Natural killer cell (primary cell): ENCODE results near the gene LRRC56. TPM values are rescaled to one million over a fixed set of nuclear protein-coding genes. Genes with fewer than 3 reads are reported as not detected.

Experiments used
- ATAC-seq, 3 donors: fragments of 150-1000 bp in 2 of 3; fragments of 200-7000 bp in 1 of 3; cut with Tn5 transposase; 1 replicate in 1 of 3; 2 replicates in 2 of 3; pipeline ENCODE4 v1.10.0; 2021; ENCODE audit warnings: mild to moderate bottlenecking in 2 of 3, moderate library complexity in 2 of 3
- DNase-seq, 2 donors: peaks; one replicate each; pipeline versions ENCODE4 v3.0.0 to v3.0.0-alpha.2; 2013 to 2021; ENCODE audit warnings: mixed read lengths in 1 of 2
- H3K27ac ChIP-seq: one replicate; pipeline ENCODE4 v1.5.1; 2013; ENCODE audit warnings: mild to moderate bottlenecking, low read length
- H3K27me3 ChIP-seq: one replicate; pipeline ENCODE4 v1.6.1; 2013; ENCODE audit warnings: low read length; ENCODE audit not compliant: control insufficient read depth, insufficient read depth
- H3K36me3 ChIP-seq: one replicate; pipeline ENCODE4 v1.6.1; 2013; ENCODE audit warnings: low read length; ENCODE audit not compliant: control insufficient read depth, insufficient read depth
- H3K4me1 ChIP-seq: one replicate; pipeline ENCODE4 v1.6.1; 2013; ENCODE audit warnings: low read length; ENCODE audit not compliant: control insufficient read depth, insufficient read depth
- H3K4me3 ChIP-seq: one replicate; pipeline ENCODE4 v1.5.1; 2013; ENCODE audit warnings: low read length
- H3K9me3 ChIP-seq: one replicate; pipeline ENCODE4 v1.6.1; 2013; ENCODE audit warnings: low read length; ENCODE audit not compliant: control insufficient read depth, insufficient read depth
- H3K27ac Mint-ChIP-seq, 2 donors: one replicate each; pipeline ENCODE4 v1.8.0; 2022; ENCODE audit warnings: mild to moderate bottlenecking in 2 of 2, mixed read lengths in 2 of 2, moderate library complexity in 1 of 2
- H3K27me3 Mint-ChIP-seq, 2 donors: one replicate each; pipeline ENCODE4 v1.8.0; 2022; ENCODE audit warnings: low read depth in 2 of 2, mixed read lengths in 2 of 2
- H3K36me3 Mint-ChIP-seq: one replicate; pipeline ENCODE4 v1.8.0; 2022; ENCODE audit warnings: mixed read lengths
- H3K4me1 Mint-ChIP-seq, 2 donors: one replicate each; pipeline ENCODE4 v1.8.0; 2022; ENCODE audit warnings: mixed read lengths in 2 of 2
- H3K4me3 Mint-ChIP-seq: one replicate; pipeline ENCODE4 v1.8.0; 2022; ENCODE audit warnings: mild to moderate bottlenecking, moderate library complexity, mixed read lengths
- H3K9me3 Mint-ChIP-seq, 2 donors: one replicate each; pipeline ENCODE4 v1.8.0; 2022; ENCODE audit warnings: mixed read lengths in 2 of 2
- CTCF ChIP-seq: fragments of 200-600 bp; IDR thresholded peaks from one replicate; pipeline ENCODE4 v1.8.0; 2022; ENCODE audit warnings: antibody characterized with exemption
- WGBS: methylation state at CpG from one replicate; pipeline ENCODE4 v1.1.7; 2013; ENCODE audit warnings: missing lambda C conversion rate; ENCODE audit not compliant: insufficient coverage; 5-methylcytosine and 5-hydroxymethylcytosine counted together
- intact Hi-C: fragments of 100-400 bp; cut with micrococcal nuclease; formaldehyde crosslinking; loops from one replicate; pipeline ENCODE4 v1.14.2; 2022
- total RNA-seq, 4 donors: library from RNA; stranded (reverse); fragments of 120-200 nt in 1 of 4; gene quantifications; one replicate each; pipeline versions ENCODE4 v1.2.3 to v1.2.4, GENCODE V29; 2013 to 2022

Gene LRRC56
- total RNA-seq, 3 donors from 2014 or later (not counting 1 experiment from before 2014, with no cell fraction given) = 1.5 to 2.4 (median 2.2) TPM

- intact Hi-C loops = no loop called here
- Histone ChIP-seq H3K4me3 (peak overlapping the region; percentile 52), H3K9me3 (no peaks in the 10 kb centered on the region), H3K27ac (peak overlapping the region; percentile 95), H3K36me3 (peaks cover 3% of the 10 kb centered on the region), H3K4me1 (peaks cover 37% of the 10 kb centered on the region), H3K27me3 (no peaks in the 10 kb centered on the region)
- no peaks in the 10 kb centered on the region for H3K27me3 Mint-ChIP-seq
- H3K9me3 Mint-ChIP-seq = no peaks in the 10 kb centered on the region
- DNase-seq (no peak), ATAC-seq (no peak)
- 38% methylated on average over 19 of the region's 19 CpGs for WGBS
- peak overlapping the region; percentile 81 for H3K4me3 Mint-ChIP-seq
- H3K27ac Mint-ChIP-seq = peak overlapping the region; percentile 75 to 92
- TF ChIP-seq CTCF = no peak
- H3K36me3 Mint-ChIP-seq = no peaks in the 10 kb centered on the region
- peaks cover 0 to 25% of the 10 kb centered on the region in 2 donors for H3K4me1 Mint-ChIP-seq
Measured at GRCh38 chr11:537622-538430, 499 bp downstream of the LRRC56 start.

GRCh38 chr11:538431-539051 lies 1.2 kb downstream of the LRRC56 start:
- peaks cover 37% of the 10 kb centered on the region for H3K4me1 ChIP-seq
- H3K36me3 ChIP-seq = no peaks in the 10 kb centered on the region
- H3K27ac Mint-ChIP-seq = no peak overlapping the region
- 94% methylated on average over 20 of the region's 20 CpGs for WGBS
- H3K27ac ChIP-seq = no peak overlapping the region
- no peaks in the 10 kb centered on the region for H3K27me3 Mint-ChIP-seq
- ATAC-seq (no peak), DNase-seq (no peak)
- no peaks in the 10 kb centered on the region for H3K36me3 Mint-ChIP-seq
- no peaks in the 10 kb centered on the region for H3K9me3 Mint-ChIP-seq
- H3K27me3 ChIP-seq = no peaks in the 10 kb centered on the region
- H3K9me3 ChIP-seq = no peaks in the 10 kb centered on the region
- TF ChIP-seq CTCF = no peak
- intact Hi-C loops = no loop called here
- H3K4me3 ChIP-seq = no peak overlapping the region
- peaks cover 0 to 25% of the 10 kb centered on the region in 2 donors for H3K4me1 Mint-ChIP-seq
- peak overlapping the region; percentile 35 for H3K4me3 Mint-ChIP-seq

- no peak for TF ChIP-seq CTCF
- Histone ChIP-seq H3K4me3 (no peak overlapping the region), H3K9me3 (no peaks in the 10 kb centered on the region), H3K27ac (no peak overlapping the region), H3K4me1 (peaks cover 26% of the 10 kb centered on the region), H3K27me3 (no peaks in the 10 kb centered on the region), H3K36me3 (no peaks in the 10 kb centered on the region)
- H3K36me3 Mint-ChIP-seq = no peaks in the 10 kb centered on the region
- DNase-seq (no peak), ATAC-seq (no peak)
- no peaks in the 10 kb centered on the region for H3K27me3 Mint-ChIP-seq
- H3K4me1 Mint-ChIP-seq = peaks cover 0 to 18% of the 10 kb centered on the region in 2 donors
- no peaks in the 10 kb centered on the region for H3K9me3 Mint-ChIP-seq
- no peak overlapping the region for H3K27ac Mint-ChIP-seq
- no peak overlapping the region for H3K4me3 Mint-ChIP-seq
- intact Hi-C loops = no loop called here
- WGBS = 95% methylated on average over 8 of the region's 8 CpGs
Measured at GRCh38 chr11:539971-540481, 2.7 kb downstream of the LRRC56 start.
